ENCODE measurements around the gene NFIA.

- TF ChIP-seq CTCF (IDR thresholded peaks at IDR 0.05): no peak
- TF ChIP-seq POLR2AphosphoS5 (IDR thresholded peaks at IDR 0.05): no peak
- TF ChIP-seq POLR2A (IDR thresholded peaks at IDR 0.05): no peak
These were observed 390.5 kb downstream of the NFIA start for GRCh38 chr1:61472876-61473275.
